GM18907 (cell line): ENCODE measurements around the gene AFTPH.

Experiments used
- ATAC-seq: cut with Tn5 transposase; IDR thresholded peaks from one replicate; pipeline ENCODE4 v1.9.1; 2021; ENCODE audit warnings: mild to moderate bottlenecking, moderate library complexity; ENCODE audit not compliant: unreplicated experiment

The AFTPH gene

GRCh38 chr2:64627860-64628841 lies 104.0 kb downstream of the AFTPH start:
- no peak for ATAC-seq

- no peak for ATAC-seq
Observed at GRCh38 chr2:64629329-64629781, 105.2 kb downstream of the AFTPH start.

- ATAC-seq, result no peak
Observed at GRCh38 chr2:64629875-64630274, 105.7 kb downstream of the AFTPH start.

- ATAC-seq, result no peak
Observed at GRCh38 chr2:64630752-64631151, 106.6 kb downstream of the AFTPH start.

GRCh38 chr2:64631771-64632170 lies 107.6 kb downstream of the AFTPH start:
- no peak for ATAC-seq

- ATAC-seq, result no peak
Observed at GRCh38 chr2:64632835-64633819, 109.0 kb downstream of the AFTPH start.

- no peak for ATAC-seq
Observed at GRCh38 chr2:64634345-64635267, 110.5 kb downstream of the AFTPH start.

- peak; percentile 63 for ATAC-seq
Observed at GRCh38 chr2:64635976-64636911, 112.1 kb downstream of the AFTPH start.

GRCh38 chr2:64637000-64637635 lies 113.0 kb downstream of the AFTPH start:
- ATAC-seq, result peak; percentile 51

- ATAC-seq, result no peak
Observed at GRCh38 chr2:64637931-64638330, 113.8 kb downstream of the AFTPH start.

- ATAC-seq, result no peak
Observed at GRCh38 chr2:64638502-64639120, 114.5 kb downstream of the AFTPH start.

- ATAC-seq, result no peak
Observed at GRCh38 chr2:64639691-64640090, 115.6 kb downstream of the AFTPH start.

GRCh38 chr2:64640153-64641044 lies 116.3 kb downstream of the AFTPH start:
- no peak for ATAC-seq

GRCh38 chr2:64641599-64641998 lies 117.5 kb downstream of the AFTPH start:
- no peak for ATAC-seq
